Smooth muscle cell (in vitro differentiated cells): ENCODE results near the gene ZNF764. TPM values are rescaled to one million over a fixed set of nuclear protein-coding genes. Genes with fewer than 3 reads are reported as not detected.

ENCODE experiments used
- DNase-seq: peaks from one replicate; lab custom pipeline; 2025; ENCODE audit not compliant: unreplicated experiment; lab: John Stamatoyannopoulos, UW
- H2AFZ ChIP-seq: fragments of 200-600 bp; sonication (generic); 2 replicates; pipeline ENCODE4 v1.6.0; 2016; ENCODE audit warnings: antibody characterized with exemption, low read depth, mild to moderate bottlenecking
- H3F3A ChIP-seq: fragments of 200-600 bp; sonication (generic); 2 replicates; pipeline ENCODE4 v1.6.0; 2017; ENCODE audit warnings: antibody characterized with exemption, low read depth
- H3K27ac ChIP-seq: fragments of 200-600 bp; sonication (generic); 2 replicates; pipeline ENCODE4 v1.5.1; 2016; ENCODE audit warnings: low read depth, mild to moderate bottlenecking
- H3K27me3 ChIP-seq: fragments of 200-600 bp; sonication (generic); 2 replicates; pipeline ENCODE4 v1.6.1; 2016; ENCODE audit warnings: low read depth, mild to moderate bottlenecking
- H3K36me3 ChIP-seq: fragments of 200-600 bp; sonication (generic); 2 replicates; pipeline ENCODE4 v1.5.1; 2016; ENCODE audit warnings: low read depth
- H3K4me1 ChIP-seq: fragments of 200-600 bp; sonication (generic); 2 replicates; pipeline ENCODE4 v1.5.1; 2016; ENCODE audit warnings: low read depth
- H3K4me2 ChIP-seq: fragments of 200-600 bp; sonication (generic); 2 replicates; pipeline ENCODE4 v1.6.0; 2016; ENCODE audit warnings: mild to moderate bottlenecking
- H3K4me3 ChIP-seq: fragments of 200-600 bp; sonication (generic); 2 replicates; pipeline ENCODE4 v1.5.1; 2016; ENCODE audit warnings: mild to moderate bottlenecking
- H3K79me2 ChIP-seq: fragments of 200-600 bp; sonication (generic); 2 replicates; pipeline ENCODE4 v1.6.0; 2016; ENCODE audit warnings: low read depth, mild to moderate bottlenecking
- H3K9ac ChIP-seq: fragments of 200-600 bp; sonication (generic); 2 replicates; pipeline ENCODE4 v1.6.0; 2016; ENCODE audit warnings: low read depth
- H3K9me3 ChIP-seq: fragments of 200-600 bp; sonication (generic); replicated peaks from 2 replicates; pipeline ENCODE4 v1.5.1; 2016; ENCODE audit warnings: low read depth
- H4K20me1 ChIP-seq: fragments of 200-600 bp; sonication (generic); 2 replicates; pipeline ENCODE4 v1.6.0; 2016; ENCODE audit warnings: low read depth
- CTCF ChIP-seq: fragments of 200-600 bp; sonication (generic); IDR thresholded peaks from 2 replicates; pipeline ENCODE4 v1.5.1; 2017; ENCODE audit warnings: borderline replicate concordance, mild to moderate bottlenecking, antibody characterized with exemption; ENCODE audit not compliant: insufficient read depth, poor library complexity, severe bottlenecking
- WGBS: methylation state at CpG from one replicate; pipeline ENCODE4 v1.1.7; 2016; ENCODE audit warnings: low lambda C conversion rate; 5-methylcytosine and 5-hydroxymethylcytosine counted together
- polyA plus RNA-seq: library from polyadenylated mRNA; unstranded; fragments of >200 nt; fragmentation: Nextera tagmentation; extraction: Ambion mirVana; gene quantifications from 2 replicates; pipeline ENCODE4 v1.2.1, GENCODE V29; 2016
- total RNA-seq: library from RNA; depleted of rRNA; stranded (reverse); fragments of >200 nt; gene quantifications from 2 replicates; pipeline ENCODE4 v1.2.3, GENCODE V29; 2014

Gene ZNF764
- total and polyA plus RNA-seq, 2 experiments from 2014 or later = 1.6 to 6.5 TPM

- Histone ChIP-seq H3K4me2 (no peak overlapping the region), H3K36me3 (no peaks in the 10 kb centered on the region), H3K27me3 (no peaks in the 10 kb centered on the region), H3F3A (peaks cover 10% of the 10 kb centered on the region), H3K9ac (no peak overlapping the region), H3K4me3 (no peak overlapping the region), H2AFZ (no peak overlapping the region), H3K4me1 (peaks cover 4% of the 10 kb centered on the region), H3K9me3 (no peaks in the 10 kb centered on the region), H3K79me2 (no peaks in the 10 kb centered on the region), H3K27ac (no peak overlapping the region), H4K20me1 (no peaks in the 10 kb centered on the region)
- WGBS = 82% methylated on average over 11 of the region's 11 CpGs
- no peak for TF ChIP-seq CTCF
- DNase-seq = no peak
Measured at GRCh38 chr16:30521873-30522641, 36.1 kb downstream of the ZNF764 start.

- Histone ChIP-seq H3K4me1 (peaks cover 4% of the 10 kb centered on the region), H3K27ac (no peak overlapping the region), H3K9ac (no peak overlapping the region), H3K36me3 (no peaks in the 10 kb centered on the region), H3K4me2 (no peak overlapping the region), H3K4me3 (no peak overlapping the region), H3K27me3 (no peaks in the 10 kb centered on the region), H2AFZ (no peak overlapping the region), H3F3A (peaks cover 10% of the 10 kb centered on the region), H3K79me2 (no peaks in the 10 kb centered on the region), H4K20me1 (no peaks in the 10 kb centered on the region), H3K9me3 (no peaks in the 10 kb centered on the region)
- 93% methylated on average over 7 of the region's 7 CpGs for WGBS
- DNase-seq = no peak
- TF ChIP-seq CTCF = no peak
Measured at GRCh38 chr16:30521476-30521872, 36.7 kb downstream of the ZNF764 start.

GRCh38 chr16:30519120-30520049 lies 38.8 kb downstream of the ZNF764 start:
- no peak for DNase-seq
- Histone ChIP-seq H3K36me3 (no peaks in the 10 kb centered on the region), H3K9ac (no peak overlapping the region), H3K4me3 (no peak overlapping the region), H3F3A (no peaks in the 10 kb centered on the region), H3K79me2 (no peaks in the 10 kb centered on the region), H2AFZ (no peak overlapping the region), H3K4me2 (no peak overlapping the region), H4K20me1 (no peaks in the 10 kb centered on the region), H3K4me1 (no peaks in the 10 kb centered on the region), H3K9me3 (no peaks in the 10 kb centered on the region), H3K27me3 (no peaks in the 10 kb centered on the region), H3K27ac (no peak overlapping the region)
- no peak for TF ChIP-seq CTCF
- WGBS = 90% methylated on average over 20 of the region's 20 CpGs
